Muscle of back (tissue), 11 donors: ENCODE data around the gene COX19. TPM values are rescaled to one million over a fixed set of nuclear protein-coding genes. Genes with fewer than 3 reads are reported as not detected.
"Not testable (repeated sequence)": the region's sequence is repeated elsewhere in the genome, so short reads cannot be mapped to it uniquely, and the experiment has no call there.

Source experiments
- DNase-seq, 3 donors: peaks; one replicate each; pipeline versions ENCODE4 v3.0.0 to v3.0.0-alpha.2; 2013
- polyA plus RNA-seq, 10 donors: library from polyadenylated mRNA; unstranded; fragments of 120-200 nt; gene quantifications; one replicate each; pipeline ENCODE4 v1.2.1, GENCODE V29; 2013; ENCODE audit not compliant: insufficient read length in 10 of 10

COX19 gene
- polyA plus RNA-seq, 10 donors = 7.0 to 12.4 (median 10.5) TPM

- no peak for DNase-seq
Measured at GRCh38 chr7:962401-963081, 12.8 kb downstream of the COX19 start.

GRCh38 chr7:961546-962400 lies 13.6 kb downstream of the COX19 start:
- DNase-seq = no peak

GRCh38 chr7:960972-961371 lies 14.4 kb downstream of the COX19 start:
- DNase-seq = not testable (repeated sequence)

GRCh38 chr7:960269-960871 lies 15.0 kb downstream of the COX19 start:
- DNase-seq = no peak

- not testable (repeated sequence) for DNase-seq
Measured at GRCh38 chr7:959740-960139, 15.6 kb downstream of the COX19 start.

GRCh38 chr7:959271-959670 lies 16.1 kb downstream of the COX19 start:
- no peak for DNase-seq

GRCh38 chr7:958221-959200 lies 16.8 kb downstream of the COX19 start:
- DNase-seq = no peak

GRCh38 chr7:957418-958220 lies 17.7 kb downstream of the COX19 start:
- peak in 1 of 3 donors; percentile 45 for DNase-seq

GRCh38 chr7:956031-956430 lies 19.3 kb downstream of the COX19 start:
- DNase-seq = no peak

GRCh38 chr7:954330-955238 lies 20.8 kb downstream of the COX19 start, which contains the start of gene ADAP1:
Gene ADAP1, minus strand, starts transcription at chr7:954680. Its CDS starts 203 bp downstream, at chr7:954477.
- peak; percentile 19 to 63 (median 61) for DNase-seq

- peak in 1 of 3 donors; percentile 55 for DNase-seq
Measured at GRCh38 chr7:953547-954327, 21.6 kb downstream of the COX19 start.

GRCh38 chr7:952548-953441 lies 22.6 kb downstream of the COX19 start:
- no peak for DNase-seq

- DNase-seq = no peak
Measured at GRCh38 chr7:951881-952547, 23.3 kb downstream of the COX19 start.

- no peak for DNase-seq
Measured at GRCh38 chr7:949021-949934, 26.1 kb downstream of the COX19 start.

GRCh38 chr7:947391-948210 lies 27.7 kb downstream of the COX19 start:
- no peak for DNase-seq
